Kidney epithelial cell (primary cell): ENCODE data around the gene MYRIP. TPM values are rescaled to one million over a fixed set of nuclear protein-coding genes. Genes with fewer than 3 reads are reported as not detected.
"Not testable (repeated sequence)": the region's sequence is repeated elsewhere in the genome, so short reads cannot be mapped to it uniquely, and the experiment has no call there.

Experiments
- DNase-seq: peaks from one replicate; pipeline ENCODE4 v3.0.0-alpha.2; 2010; ENCODE audit warnings: low read depth
- H3K27me3 ChIP-seq: 2 replicates; pipeline ENCODE4 v1.6.0; 2011; ENCODE audit warnings: low read length; ENCODE audit not compliant: control insufficient read depth, insufficient read depth
- H3K36me3 ChIP-seq: 2 replicates; pipeline ENCODE4 v1.5.1; 2011; ENCODE audit warnings: low read length; ENCODE audit not compliant: control insufficient read depth, insufficient read depth
- H3K4me3 ChIP-seq: 2 replicates; pipeline ENCODE4 v1.5.1; 2011; ENCODE audit warnings: low read depth, mild to moderate bottlenecking, control low read depth, low read length
- CTCF ChIP-seq: IDR thresholded peaks from 2 replicates; pipeline ENCODE4 v1.5.1; 2011; ENCODE audit warnings: mild to moderate bottlenecking, moderate library complexity, low read length, control low read depth, inconsistent platforms; ENCODE audit not compliant: insufficient read depth, poor library complexity, severe bottlenecking
- total RNA-seq: library from RNA; depleted of rRNA; stranded (reverse); fragments of >200 nt; gene quantifications from 2 replicates; pipeline ENCODE4 v1.2.3, GENCODE V29; 2015

MYRIP gene
- total RNA-seq, 1 donor from 2014 or later = 0.04 TPM

GRCh38 chr3:40267937-40268724 lies 458.7 kb downstream of the MYRIP start:
- no peak for TF ChIP-seq CTCF
- Histone ChIP-seq H3K4me3 (no peak overlapping the region), H3K27me3 (no peaks in the 10 kb centered on the region), H3K36me3 (no peaks in the 10 kb centered on the region)
- no peak for DNase-seq

GRCh38 chr3:40268802-40269524 lies 459.6 kb downstream of the MYRIP start:
- no peak for TF ChIP-seq CTCF
- DNase-seq = no peak
- Histone ChIP-seq H3K4me3 (no peak overlapping the region), H3K36me3 (no peaks in the 10 kb centered on the region), H3K27me3 (no peaks in the 10 kb centered on the region)

GRCh38 chr3:40278791-40279190 lies 469.4 kb downstream of the MYRIP start:
- Histone ChIP-seq H3K4me3 (no peak overlapping the region), H3K36me3 (no peaks in the 10 kb centered on the region), H3K27me3 (no peaks in the 10 kb centered on the region)
- no peak for DNase-seq
- no peak for TF ChIP-seq CTCF

GRCh38 chr3:40281995-40282394 lies 472.6 kb downstream of the MYRIP start:
- Histone ChIP-seq H3K36me3 (no peaks in the 10 kb centered on the region), H3K27me3 (no peaks in the 10 kb centered on the region), H3K4me3 (no peak overlapping the region)
- DNase-seq = no peak
- TF ChIP-seq CTCF = no peak

- not testable (repeated sequence) for H3K36me3 ChIP-seq, H3K27me3 ChIP-seq, H3K4me3 ChIP-seq, DNase-seq
These were observed 473.6 kb downstream of the MYRIP start for GRCh38 chr3:40283057-40283456.

GRCh38 chr3:40287248-40287647 lies 477.8 kb downstream of the MYRIP start:
- Histone ChIP-seq H3K4me3 (no peak overlapping the region), H3K36me3 (no peaks in the 10 kb centered on the region), H3K27me3 (no peaks in the 10 kb centered on the region)
- no peak for DNase-seq
- no peak for TF ChIP-seq CTCF
